Measurements from ENCODE around the gene ENOSF1.
"Not testable (repeated sequence)": the region's sequence is repeated elsewhere in the genome, so short reads cannot be mapped to it uniquely, and the experiment has no call there.

The ENOSF1 gene, protein sequence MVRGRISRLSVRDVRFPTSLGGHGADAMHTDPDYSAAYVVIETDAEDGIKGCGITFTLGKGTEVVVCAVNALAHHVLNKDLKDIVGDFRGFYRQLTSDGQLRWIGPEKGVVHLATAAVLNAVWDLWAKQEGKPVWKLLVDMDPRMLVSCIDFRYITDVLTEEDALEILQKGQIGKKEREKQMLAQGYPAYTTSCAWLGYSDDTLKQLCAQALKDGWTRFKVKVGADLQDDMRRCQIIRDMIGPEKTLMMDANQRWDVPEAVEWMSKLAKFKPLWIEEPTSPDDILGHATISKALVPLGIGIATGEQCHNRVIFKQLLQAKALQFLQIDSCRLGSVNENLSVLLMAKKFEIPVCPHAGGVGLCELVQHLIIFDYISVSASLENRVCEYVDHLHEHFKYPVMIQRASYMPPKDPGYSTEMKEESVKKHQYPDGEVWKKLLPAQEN

DNA sequence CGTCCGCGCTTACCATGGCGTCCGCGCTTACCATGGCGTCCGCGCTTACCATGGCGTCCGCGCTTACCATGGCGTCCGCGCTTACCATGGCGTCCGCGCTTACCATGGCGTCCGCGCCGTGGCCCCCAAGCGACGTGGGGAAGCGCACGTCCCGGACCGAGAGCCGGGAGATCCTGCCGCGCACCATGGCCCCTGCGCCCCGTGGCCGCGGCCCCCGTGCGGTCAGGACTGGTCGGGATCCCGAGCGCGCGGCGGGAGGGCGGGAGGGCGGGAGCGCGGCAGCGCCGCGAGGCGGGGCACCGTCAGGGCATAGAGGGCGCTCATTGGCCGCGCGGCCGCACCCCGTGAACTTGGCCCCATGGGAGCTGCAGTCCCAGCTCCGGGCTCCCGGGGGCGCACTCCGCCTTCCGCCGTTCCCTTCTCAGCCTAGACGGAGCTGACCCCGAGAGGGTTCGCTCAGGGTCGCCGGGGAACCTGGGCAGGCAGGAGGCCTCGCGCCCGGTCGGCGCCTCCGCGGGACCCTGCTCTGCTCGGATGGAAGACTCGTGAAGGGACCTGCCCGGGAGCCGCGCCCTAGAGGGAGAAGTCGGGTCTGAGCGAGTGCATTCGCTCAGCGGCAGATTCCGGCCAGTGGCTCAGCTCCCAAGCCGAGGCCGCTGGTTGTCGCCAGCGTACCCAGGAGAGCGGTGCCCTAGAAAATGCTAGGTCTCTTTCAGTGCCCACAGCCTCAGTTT lies at the start of gene ENOSF1:
Gene ENOSF1, minus strand, starts transcription at position 230 of the 734 bp plus-strand sequence. Its CDS starts 43 bp downstream, at position 187.
- DNase-seq, result peak; percentile 79 to 93

DNA sequence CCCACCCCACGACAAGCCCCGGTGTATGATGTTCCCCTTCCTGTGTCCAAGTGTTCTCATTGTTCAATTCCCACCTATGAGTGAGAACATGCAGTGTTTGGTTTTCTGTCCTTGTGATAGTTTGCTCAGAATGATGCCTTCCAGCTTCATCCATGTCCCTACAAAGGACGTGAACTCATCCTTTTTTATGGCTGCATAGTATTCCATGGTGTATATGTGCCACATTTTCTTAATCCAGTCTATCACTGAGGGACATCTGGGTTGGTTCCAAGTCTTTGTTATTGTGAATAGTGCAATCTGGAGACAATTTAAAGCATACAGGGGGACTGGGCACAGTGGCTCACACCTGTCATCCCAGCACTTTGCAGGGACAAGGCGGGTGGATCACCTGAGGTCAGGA lies 47.4 kb upstream of the ENOSF1 start:
- not testable (repeated sequence) for DNase-seq

DNA sequence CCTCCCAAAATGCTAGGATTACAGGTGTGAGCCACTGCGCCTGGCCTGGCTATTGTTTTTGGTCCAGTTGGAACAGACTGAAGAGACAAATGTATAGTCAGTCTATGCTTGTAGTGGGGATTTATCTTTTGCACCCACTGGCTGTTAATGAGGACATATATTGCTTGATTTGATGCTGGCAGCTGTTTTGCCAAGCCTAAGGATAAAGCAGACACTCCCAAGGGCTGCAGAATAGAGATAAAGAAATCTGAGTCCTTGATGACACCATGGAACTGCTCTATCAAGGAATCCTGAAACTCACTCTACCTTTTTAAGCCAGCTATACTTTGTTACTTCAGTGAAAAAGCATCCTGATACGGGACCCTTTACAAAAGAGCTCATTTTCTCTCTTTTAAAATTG lies 43.1 kb upstream of the ENOSF1 start:
- DNase-seq, result no peak

DNA sequence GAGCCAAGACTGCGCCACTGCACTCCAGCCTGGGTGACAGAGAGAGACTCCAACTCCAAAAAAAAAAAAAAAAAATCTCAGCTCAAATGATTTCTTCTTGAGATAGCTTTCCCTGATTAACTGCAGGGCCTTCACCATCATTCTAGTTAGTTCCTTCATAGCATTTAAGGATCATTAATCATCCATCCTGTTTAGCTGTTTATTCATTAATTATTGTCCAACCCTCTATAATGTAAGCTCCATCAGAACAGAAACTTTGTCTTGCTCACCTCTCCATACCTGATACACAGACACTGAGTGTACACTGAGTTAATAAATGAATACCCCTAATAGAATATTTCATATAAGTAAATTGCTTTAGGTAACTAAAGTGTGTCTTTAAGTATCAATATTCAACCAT lies 42.2 kb upstream of the ENOSF1 start:
- no peak for DNase-seq

DNA sequence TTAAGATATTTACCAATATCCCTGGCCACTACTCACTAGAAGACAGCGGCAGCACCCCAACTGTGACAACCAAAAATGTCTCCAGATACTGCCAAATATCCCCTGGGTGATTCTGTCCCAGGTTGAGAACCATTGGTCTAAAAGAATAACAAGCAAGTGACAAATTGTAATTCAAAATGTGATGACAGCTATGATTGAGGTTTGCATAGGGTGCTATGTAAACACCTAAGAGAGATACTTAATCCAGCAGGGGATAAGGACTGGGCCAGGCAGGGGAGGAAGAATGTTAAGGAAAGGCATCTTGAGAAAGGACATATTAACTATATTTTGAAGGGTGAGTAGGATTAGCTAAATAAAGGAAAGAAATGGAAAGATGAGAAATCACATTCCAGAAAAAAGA lies 38.0 kb upstream of the ENOSF1 start:
- DNase-seq, result no peak

DNA sequence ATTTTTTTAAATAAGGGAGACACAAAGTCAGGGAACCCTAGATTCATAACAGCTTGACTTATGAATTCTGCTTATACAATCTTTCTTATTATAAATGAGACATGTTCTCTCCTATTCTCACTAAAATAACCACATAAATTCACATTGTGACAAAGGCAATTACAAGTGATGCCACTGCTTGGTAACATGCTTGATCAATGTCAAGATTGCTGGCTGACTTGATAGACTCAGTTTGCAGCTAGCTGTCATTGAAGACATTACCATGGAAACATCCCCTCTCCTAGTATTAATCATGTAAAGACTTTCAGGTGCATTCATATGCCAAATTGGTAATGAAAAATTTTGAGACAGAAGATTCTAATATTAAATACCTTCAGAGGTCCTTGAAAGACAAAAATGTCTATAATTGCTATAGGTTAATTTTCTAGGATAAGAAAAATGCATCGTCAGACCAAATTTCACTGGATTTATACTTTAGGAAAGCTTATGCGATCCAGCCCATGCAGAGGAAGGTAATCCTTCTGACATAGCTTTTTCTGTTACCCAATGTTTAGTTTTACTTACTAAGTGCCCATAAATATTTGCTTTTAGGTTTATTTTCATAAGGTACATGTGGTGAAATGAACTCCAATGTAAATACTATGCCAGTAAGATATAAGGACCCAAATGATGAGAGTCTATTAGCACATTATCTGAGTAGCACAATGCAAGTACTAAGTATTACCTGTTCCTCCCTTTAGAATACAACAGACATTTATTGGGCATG lies 32.6 kb upstream of the ENOSF1 start:
- DNase-seq, result no peak

DNA sequence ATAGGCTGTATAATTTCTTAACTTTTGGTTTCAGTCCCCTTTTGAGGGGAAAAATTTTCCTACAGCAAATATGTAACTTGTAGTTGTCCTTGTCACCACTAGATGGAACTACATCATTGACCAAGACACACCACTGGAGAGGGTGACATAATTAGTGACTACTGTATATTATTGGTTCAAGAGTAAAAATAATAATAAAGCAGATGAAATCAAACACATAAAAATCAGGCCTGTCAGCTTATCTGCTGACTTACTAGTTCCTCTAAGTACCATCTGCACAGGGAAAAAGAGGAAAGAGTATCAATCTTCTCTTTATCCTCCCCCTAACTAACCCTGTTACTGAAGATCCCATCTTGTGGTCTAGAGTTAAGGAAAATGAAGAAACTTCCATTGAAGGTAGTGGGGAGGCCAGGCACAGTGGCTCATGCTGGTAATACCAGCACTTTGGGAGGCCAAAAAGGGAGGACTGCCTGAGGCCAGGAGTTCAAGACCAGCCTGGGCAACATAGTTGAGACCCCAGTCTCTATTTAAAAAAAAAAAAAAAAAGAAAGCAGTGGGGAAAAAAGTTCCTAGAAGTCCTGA lies 29.6 kb upstream of the ENOSF1 start:
- no peak for DNase-seq

DNA sequence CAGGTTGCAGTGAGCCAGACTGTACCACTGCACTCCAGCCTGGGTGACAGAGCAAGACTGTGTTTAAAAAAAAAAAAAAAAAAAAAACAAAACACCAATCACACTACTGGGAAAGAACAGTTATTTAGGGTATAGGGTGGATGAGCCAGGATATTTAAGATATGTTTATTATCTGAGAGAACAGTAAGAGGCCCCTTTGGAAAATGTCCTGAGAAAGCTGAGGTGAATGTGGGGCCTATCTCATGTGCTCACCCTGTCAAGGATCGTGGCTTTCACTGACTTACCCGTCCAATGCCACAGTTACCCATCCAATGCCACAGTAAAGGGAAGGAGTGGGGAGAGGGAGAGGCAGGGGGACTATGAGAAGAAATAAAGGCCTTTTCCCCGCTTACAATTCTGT lies 19.9 kb upstream of the ENOSF1 start:
- DNase-seq, result no peak

DNA sequence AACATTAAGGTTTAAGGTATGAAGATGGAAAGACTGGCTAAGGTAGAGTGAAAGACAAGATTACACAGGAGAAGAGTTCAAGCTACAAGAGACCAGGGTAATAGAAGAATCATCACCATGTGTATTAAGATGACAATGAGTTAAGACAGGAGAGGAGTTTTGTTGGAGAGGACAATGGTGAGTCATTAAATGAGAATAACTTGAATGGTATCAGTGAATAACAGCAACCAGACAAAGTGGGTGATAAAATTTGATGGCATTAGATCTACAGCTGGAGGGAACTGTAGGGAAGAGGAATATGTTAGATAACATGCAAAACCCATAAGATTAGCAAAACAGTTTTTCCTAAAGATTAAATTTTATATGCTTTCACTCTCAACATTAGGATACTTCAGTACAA lies 18.8 kb upstream of the ENOSF1 start:
- DNase-seq, result no peak

DNA sequence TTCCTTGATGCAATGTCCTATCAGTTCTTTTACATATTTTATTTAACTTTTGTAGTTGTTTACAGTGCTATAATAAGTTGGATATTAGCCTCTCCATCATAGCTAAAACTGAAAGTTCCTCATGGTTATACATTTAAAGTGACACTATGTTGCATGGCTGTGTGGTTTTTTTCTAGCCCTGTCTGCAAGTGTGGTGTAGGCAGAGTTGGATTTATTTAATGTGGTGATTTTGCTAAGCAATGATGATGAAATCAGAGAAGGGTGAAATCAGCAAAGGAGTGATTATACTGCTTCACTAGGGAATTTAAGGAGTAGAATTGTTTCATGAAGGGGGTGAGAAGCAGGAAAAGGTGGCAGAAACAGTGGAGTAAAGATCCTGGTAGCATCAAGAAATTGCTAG lies 18.3 kb upstream of the ENOSF1 start:
- DNase-seq, result no peak

DNA sequence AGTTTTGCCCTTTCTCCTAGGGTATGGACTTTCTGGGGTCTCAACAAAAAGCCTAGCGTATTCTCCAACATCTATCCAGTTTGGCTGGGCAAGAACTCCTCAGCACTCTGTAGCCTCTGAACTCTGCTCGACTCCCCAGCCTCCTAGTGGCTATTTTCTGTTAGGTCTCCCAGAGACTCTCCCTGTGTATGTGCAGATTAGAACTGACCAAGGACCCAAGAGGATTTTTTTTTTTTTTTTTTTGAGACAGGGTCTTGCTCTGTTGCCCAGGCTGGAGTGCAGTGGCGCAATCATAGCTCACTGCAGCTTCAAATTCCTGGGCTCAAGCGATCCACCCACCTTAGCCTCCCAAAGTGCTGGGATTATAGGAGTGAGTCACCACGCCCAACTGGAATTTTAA lies 17.7 kb upstream of the ENOSF1 start:
- DNase-seq, result not testable (repeated sequence)

DNA sequence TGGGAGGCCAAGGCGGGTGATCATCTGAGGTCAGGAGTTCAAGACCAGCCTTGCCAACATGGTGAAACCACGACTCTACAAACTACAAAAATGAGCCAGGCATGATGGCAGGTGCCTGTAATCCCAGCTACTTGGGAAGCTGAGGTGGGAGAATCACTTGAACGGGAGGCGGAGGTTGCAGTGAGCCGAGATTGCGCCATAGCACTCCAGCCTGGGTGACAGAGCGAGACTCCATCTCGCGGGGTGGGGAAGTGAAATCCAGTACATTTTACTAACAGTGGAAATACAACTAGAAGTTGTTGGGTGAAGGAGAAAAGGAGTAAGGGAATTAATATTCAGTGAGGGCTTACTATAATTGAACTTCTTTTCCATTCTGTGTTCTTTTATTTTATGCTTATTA lies 13.2 kb upstream of the ENOSF1 start:
- DNase-seq, result no peak

DNA sequence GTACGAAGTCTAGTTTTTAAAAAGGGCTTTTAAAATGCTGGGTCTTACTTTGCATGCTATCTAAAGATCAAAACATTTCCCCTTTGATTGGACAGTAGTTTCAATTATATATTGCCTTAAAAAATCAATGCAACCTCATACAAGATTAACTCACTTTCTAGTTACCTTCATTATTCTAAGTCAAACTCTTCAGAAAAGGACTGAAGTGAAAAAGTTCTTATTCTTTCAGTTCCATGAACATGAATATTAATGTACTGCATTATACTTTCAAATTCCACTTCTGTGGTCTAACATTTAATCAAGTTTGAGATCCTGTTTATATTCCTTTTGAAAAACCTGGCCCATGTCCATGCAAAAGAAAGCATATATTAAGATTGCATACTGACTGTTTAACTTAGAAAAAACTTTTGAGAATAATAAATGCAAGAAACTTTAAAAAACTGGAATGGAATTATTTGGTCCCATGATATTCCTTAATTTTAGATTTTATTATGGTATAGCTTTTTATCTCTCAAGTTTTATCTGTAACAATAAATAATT lies 11.2 kb upstream of the ENOSF1 start:
- DNase-seq, result no peak

DNA sequence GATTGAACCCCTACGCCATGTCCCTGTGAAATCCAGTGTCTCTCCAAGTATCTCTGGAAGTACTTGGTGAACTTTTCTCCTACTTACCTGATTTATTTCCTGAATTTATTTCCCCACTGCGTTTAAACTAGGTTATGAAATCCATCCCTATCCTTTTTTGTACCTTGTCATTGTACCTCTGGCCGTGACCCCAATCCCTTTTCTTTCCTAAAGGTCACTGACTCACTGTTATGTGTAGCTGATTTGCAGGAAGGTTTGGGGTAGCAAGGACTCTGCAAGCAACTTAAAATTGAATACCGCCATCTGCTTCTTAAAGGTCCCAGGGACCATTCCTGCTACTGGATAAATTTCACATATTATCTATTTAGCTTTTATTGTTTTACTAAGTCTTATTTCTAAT lies 4.6 kb upstream of the ENOSF1 start:
- DNase-seq, result no peak

DNA sequence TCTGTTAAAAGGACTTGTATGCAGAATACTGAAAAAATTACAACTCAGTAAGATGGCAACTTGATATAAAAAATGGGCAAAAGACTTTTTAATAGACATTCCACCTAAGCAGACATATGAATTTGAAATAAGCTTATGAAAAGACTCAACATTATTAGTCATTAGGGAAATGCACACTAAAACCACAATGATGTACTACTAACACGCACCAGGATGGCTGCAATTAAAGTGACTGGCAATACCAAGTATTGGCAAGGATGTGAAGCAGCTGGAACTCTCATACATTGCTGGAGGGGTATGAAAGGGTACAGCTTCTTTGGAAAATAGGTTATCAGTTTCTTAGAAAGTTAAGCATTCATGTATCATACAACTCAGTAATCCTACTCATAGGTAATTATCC lies 3.2 kb upstream of the ENOSF1 start:
- DNase-seq, result no peak

DNA sequence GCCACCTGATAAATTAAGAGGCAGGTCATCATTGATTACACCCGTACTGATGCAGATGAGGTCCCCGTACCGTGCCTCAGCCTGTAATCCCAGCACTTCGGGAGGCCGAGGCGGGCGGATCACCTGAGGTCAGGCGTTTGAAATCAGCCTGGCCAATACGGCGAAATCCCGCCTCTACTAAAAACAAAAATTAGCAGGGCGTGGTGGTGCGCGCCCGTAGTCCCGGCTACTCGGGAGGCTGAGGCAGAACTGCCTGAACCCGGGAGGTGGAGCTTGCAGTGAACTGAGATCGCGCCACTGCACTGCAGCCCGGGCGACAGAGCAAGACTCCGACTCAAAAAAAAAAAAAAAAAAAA lies 683 bp upstream of the ENOSF1 start:
- DNase-seq, result no peak

DNA sequence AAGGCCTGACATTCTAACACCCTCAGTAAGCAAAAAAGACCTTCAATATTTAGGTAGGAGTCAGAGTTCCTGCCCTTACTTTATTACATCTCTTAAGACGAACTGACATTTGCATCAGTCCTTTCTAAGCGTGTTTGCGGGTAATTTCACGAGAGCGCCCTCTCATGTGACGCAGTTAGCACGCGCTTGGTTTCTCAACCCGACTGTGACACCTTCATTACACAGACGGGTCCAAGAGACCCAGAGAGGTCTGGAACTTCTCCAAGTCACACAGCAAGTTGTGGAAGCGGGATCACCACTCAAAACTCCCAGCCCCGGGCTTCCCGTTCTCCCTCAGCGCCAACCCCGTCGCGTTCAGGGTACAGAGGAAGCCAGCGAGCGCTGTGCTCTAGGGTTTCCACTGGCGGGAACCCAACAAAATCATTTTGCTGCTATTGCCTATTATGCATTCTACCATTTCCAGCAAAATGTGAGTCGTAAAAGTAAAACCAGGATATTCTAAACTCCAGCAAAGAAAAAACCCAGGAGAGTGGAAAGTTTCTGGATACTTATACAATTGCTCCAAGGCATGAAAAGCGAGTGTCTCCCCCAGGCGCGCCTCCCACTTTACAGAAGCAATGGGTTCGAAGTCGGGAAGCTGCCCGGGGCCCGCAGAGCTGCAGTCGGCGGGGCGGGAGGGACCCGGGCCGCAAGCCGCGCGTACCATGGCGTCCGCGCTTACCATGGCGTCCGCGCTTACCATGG lies 601 bp downstream of the ENOSF1 start:
- DNase-seq, result peak; percentile 55 to 57

DNA sequence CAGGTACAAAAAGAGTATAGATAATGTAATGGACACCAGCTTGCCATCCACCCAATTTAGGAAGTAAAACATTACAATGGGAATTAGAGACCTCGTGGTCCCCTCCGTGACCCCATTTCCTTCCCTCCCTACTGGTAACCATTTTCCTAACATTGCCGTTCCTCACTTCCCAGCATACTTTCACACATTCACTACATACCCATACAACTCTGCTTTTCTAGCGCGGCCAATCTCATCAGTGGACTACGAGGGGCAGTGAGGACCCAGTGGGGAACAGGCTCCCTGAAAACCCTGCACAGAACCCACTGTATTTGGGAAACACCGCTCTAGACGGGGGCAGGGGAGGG lies 1.1 kb downstream of the ENOSF1 start:
- peak in 1 of 2 donors; percentile 5 for DNase-seq

DNA sequence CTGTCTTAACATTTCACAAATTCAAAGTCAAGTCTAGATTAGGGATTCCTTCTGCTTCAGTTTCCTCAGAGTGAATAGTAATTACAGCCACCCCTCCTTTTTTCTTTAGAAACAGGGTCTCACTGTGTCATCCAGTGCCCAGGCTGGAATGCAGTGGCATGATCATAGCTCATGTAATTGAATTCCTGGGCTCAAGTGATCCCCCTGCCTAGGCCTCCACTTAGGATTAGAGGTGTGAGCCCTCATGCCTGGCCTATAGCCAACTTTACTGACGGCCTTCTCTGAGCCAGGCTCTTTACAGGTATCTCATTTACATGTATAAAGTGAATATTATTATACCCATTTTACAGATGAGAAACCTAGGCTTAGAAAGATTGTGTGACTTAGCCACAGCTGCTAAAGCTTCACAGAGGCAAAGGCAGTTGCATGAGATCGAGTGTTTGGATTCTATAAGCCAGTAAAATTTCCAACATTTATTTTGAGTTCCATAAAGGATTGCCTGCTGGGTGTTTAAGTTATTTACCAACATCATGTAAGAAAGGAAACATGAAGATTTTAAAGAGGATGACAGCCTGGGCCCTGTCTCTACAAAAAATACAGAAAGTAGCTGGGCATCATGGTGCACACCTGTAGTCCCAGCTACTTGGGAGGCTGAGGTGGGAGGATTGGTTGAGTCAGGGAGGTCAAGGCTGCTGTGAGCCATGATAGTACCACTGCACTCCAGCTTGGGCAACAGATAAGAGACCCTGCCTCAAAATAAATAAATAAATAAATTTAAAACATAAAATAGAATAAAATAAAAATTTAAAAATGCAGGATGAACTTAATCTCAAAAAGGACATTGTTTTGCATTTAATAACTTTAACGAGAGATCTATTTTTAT lies 1.8 kb downstream of the ENOSF1 start:
- no peak for DNase-seq

DNA sequence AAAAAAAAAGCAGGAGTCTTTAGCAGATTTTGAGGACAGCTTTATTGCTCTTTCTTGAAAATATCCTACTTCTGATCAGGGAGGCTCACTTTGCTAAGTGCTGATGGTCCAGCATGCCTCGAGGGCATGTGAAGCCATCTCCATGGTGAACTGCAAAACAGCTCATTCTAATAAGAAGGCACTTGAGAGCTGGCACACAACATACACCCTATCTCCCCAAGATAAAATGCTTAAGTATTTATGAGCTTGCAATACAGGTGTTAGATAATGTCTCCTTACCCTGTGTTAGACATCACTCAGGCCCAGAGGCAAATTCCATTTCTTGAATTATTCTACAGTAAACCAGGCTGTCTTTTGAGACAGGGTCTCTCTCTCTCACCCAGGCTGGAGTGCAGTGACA lies 2.7 kb downstream of the ENOSF1 start:
- DNase-seq, result no peak

DNA sequence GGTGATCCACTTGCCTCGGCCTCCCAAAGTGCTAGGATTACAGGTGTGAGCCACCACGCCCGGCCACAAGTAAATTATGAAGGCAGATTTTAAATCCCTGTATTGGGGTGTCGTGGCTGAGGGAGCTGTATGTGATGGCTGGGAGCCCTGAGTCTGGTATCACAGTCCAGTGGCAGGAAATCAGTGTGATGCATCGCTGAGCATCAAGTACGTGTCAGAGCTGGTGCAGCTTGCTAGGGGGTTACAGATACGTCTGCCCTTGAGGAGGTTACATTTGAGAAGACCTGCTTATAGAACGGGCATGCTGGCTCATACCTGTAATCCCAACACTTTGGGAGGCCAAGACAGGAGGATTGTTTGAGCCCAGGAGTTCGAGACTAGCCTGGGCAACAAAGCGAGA lies 4.3 kb downstream of the ENOSF1 start:
- no peak for DNase-seq

Measured in stimulated activated CD4-positive, alpha-beta T cell treated with anti-CD3 and anti-CD28 coated beads, Interleukin-2, amount 100 ng/mL, for 48 hours (primary cell).